OCI-LY1 (cell line): ENCODE results near the gene FAM89B.

ENCODE experiments used
- H2AFZ ChIP-seq: fragments of 200-600 bp; sonication (generic), shearing (Covaris generic); 2 replicates; pipeline ENCODE4 v1.6.0; 2014; ENCODE audit warnings: antibody characterized with exemption, mild to moderate bottlenecking, low read length
- H3F3A ChIP-seq: fragments of 200-600 bp; sonication (generic), shearing (Covaris generic); 2 replicates; pipeline ENCODE4 v1.6.0; 2014; ENCODE audit warnings: mild to moderate bottlenecking, antibody characterized with exemption, low read length, moderate library complexity; ENCODE audit not compliant: insufficient read depth
- H3K27ac ChIP-seq: fragments of 200-600 bp; sonication (generic); 2 replicates; pipeline ENCODE4 v1.5.1; 2014; ENCODE audit warnings: low read length, mixed run types, mild to moderate bottlenecking, low read depth; ENCODE audit not compliant: poor library complexity, severe bottlenecking
- H3K27me3 ChIP-seq: fragments of 200-600 bp; sonication (generic); 2 replicates; pipeline ENCODE4 v1.6.0; 2014; ENCODE audit warnings: antibody characterized with exemption, mild to moderate bottlenecking, low read length, moderate library complexity; ENCODE audit not compliant: insufficient read depth
- H3K36me3 ChIP-seq: fragments of 200-600 bp; sonication (generic); 2 replicates; pipeline ENCODE4 v1.6.1; 2014; ENCODE audit warnings: mild to moderate bottlenecking, antibody characterized with exemption, low read length, moderate library complexity, mixed read lengths; ENCODE audit not compliant: insufficient read depth
- H3K4me1 ChIP-seq: fragments of 200-600 bp; sonication (generic); 2 replicates; pipeline ENCODE4 v1.5.1; 2014; ENCODE audit warnings: mild to moderate bottlenecking, low read length, moderate library complexity; ENCODE audit not compliant: insufficient read depth, severe bottlenecking
- H3K4me2 ChIP-seq: fragments of 200-600 bp; sonication (generic), shearing (Covaris generic); 2 replicates; pipeline ENCODE4 v1.6.1; 2014; ENCODE audit warnings: low read length
- H3K4me3 ChIP-seq: fragments of 200-600 bp; sonication (generic); 2 replicates; pipeline ENCODE4 v1.5.1; 2014; ENCODE audit warnings: low read length, low read depth, mild to moderate bottlenecking, mixed read lengths; ENCODE audit not compliant: poor library complexity, severe bottlenecking
- H3K79me2 ChIP-seq: fragments of 200-600 bp; shearing (Covaris generic); 2 replicates; pipeline ENCODE4 v1.6.1; 2016; ENCODE audit warnings: mixed run types, low read length, mixed read lengths; ENCODE audit not compliant: insufficient read depth
- H3K9ac ChIP-seq: fragments of 200-600 bp; sonication (generic), shearing (Covaris generic); 2 replicates; pipeline ENCODE4 v1.6.1; 2014; ENCODE audit warnings: mild to moderate bottlenecking, low read length, mixed read lengths
- H3K9me2 ChIP-seq: fragments of 200-600 bp; sonication (generic), shearing (Covaris generic); 2 replicates; pipeline ENCODE4 v1.6.1; 2014; ENCODE audit warnings: low read depth, mild to moderate bottlenecking, low read length, mixed read lengths
- H3K9me3 ChIP-seq: fragments of 200-600 bp; shearing (Covaris generic); 2 replicates; pipeline ENCODE4 v1.6.1; 2014; ENCODE audit warnings: low read length, mixed read lengths
- H4K20me1 ChIP-seq: fragments of 200-600 bp; sonication (generic), shearing (Covaris generic); 2 replicates; pipeline ENCODE4 v1.6.0; 2016; ENCODE audit warnings: mild to moderate bottlenecking, low read length; ENCODE audit not compliant: insufficient read depth
- CTCF ChIP-seq: fragments of 200-600 bp; sonication (generic), shearing (Covaris generic); IDR thresholded peaks from 2 replicates; pipeline ENCODE4 v1.5.1; 2017; ENCODE audit warnings: mild to moderate bottlenecking, antibody characterized with exemption, low read length, moderate library complexity, mixed read lengths
- EZH2 ChIP-seq: fragments of 200-600 bp; sonication (generic), shearing (Covaris generic); IDR thresholded peaks from 2 replicates; pipeline ENCODE4 v1.8.0; 2017; ENCODE audit warnings: borderline replicate concordance, mixed run types, mild to moderate bottlenecking, antibody characterized with exemption, low read length, moderate library complexity, mixed read lengths

FAM89B gene

GRCh38 chr11:65618763-65619162 lies 46.4 kb downstream of the FAM89B start:
- Histone ChIP-seq H3K9me2 (no peaks in the 10 kb centered on the region), H4K20me1 (no peaks in the 10 kb centered on the region), H3K79me2 (peaks cover 9% of the 10 kb centered on the region; the same call in 1 of the 2 replicates), H2AFZ (no peak overlapping the region), H3K27me3 (no peaks in the 10 kb centered on the region), H3K27ac (peak overlapping the region; percentile 46), H3K9me3 (no peaks in the 10 kb centered on the region), H3K4me2 (peak overlapping the region; percentile 98), H3K9ac (peak overlapping the region; percentile 35; the same call in 1 of the 2 replicates), H3K36me3 (peaks cover 64% of the 10 kb centered on the region), H3K4me3 (peak overlapping the region; percentile 10), H3K4me1 (peaks cover 36% of the 10 kb centered on the region), H3F3A (no peaks in the 10 kb centered on the region)
- no peak for TF ChIP-seq EZH2
- TF ChIP-seq CTCF, result no peak

- H3K79me2 ChIP-seq, result peaks cover 9% of the 10 kb centered on the region; the same call in 1 of the 2 replicates
- no peak for TF ChIP-seq EZH2
- TF ChIP-seq CTCF, result no peak
- H4K20me1 ChIP-seq, result no peaks in the 10 kb centered on the region
- H3K9ac ChIP-seq, result no peak overlapping the region
- H3K27ac ChIP-seq, result peak overlapping the region; percentile 46
- H3K27me3 ChIP-seq, result no peaks in the 10 kb centered on the region
- no peaks in the 10 kb centered on the region for H3F3A ChIP-seq
- no peaks in the 10 kb centered on the region for H3K9me2 ChIP-seq
- H3K4me2 ChIP-seq, result no peak overlapping the region
- H2AFZ ChIP-seq, result no peak overlapping the region
- no peak overlapping the region for H3K4me3 ChIP-seq
- H3K4me1 ChIP-seq, result peaks cover 35% of the 10 kb centered on the region
- peaks cover 70% of the 10 kb centered on the region for H3K36me3 ChIP-seq
- H3K9me3 ChIP-seq, result no peaks in the 10 kb centered on the region
Measured at GRCh38 chr11:65619281-65619928, 47.1 kb downstream of the FAM89B start.

GRCh38 chr11:65620666-65621065 lies 48.3 kb downstream of the FAM89B start:
- no peak overlapping the region for H3K27ac ChIP-seq
- no peak overlapping the region for H2AFZ ChIP-seq
- H3K9me2 ChIP-seq, result no peaks in the 10 kb centered on the region
- TF ChIP-seq CTCF (no peak), EZH2 (no peak)
- H4K20me1 ChIP-seq, result no peaks in the 10 kb centered on the region
- H3K4me1 ChIP-seq, result peaks cover 35% of the 10 kb centered on the region
- H3K79me2 ChIP-seq, result peaks cover 9% of the 10 kb centered on the region; the same call in 1 of the 2 replicates
- no peak overlapping the region for H3K4me3 ChIP-seq
- no peak overlapping the region for H3K4me2 ChIP-seq
- no peaks in the 10 kb centered on the region for H3K27me3 ChIP-seq
- no peaks in the 10 kb centered on the region for H3F3A ChIP-seq
- peaks cover 81% of the 10 kb centered on the region for H3K36me3 ChIP-seq
- no peak overlapping the region for H3K9ac ChIP-seq
- H3K9me3 ChIP-seq, result no peaks in the 10 kb centered on the region
